ENCODE data around the gene MTHFSD. TPM values are rescaled to one million over a fixed set of nuclear protein-coding genes. Genes with fewer than 3 reads are reported as not detected.
"Not testable (repeated sequence)": the region's sequence is repeated elsewhere in the genome, so short reads cannot be mapped to it uniquely, and the experiment has no call there.

The MTHFSD gene
- total RNA-seq, 1 experiment from 2014 or later, result 15.7 TPM

GRCh38 chr16:86593913-86594620 lies 39.0 kb upstream of the MTHFSD start:
- DNase-seq (ENCODE audit: low spot score) (no peak), ATAC-seq (no peak)
- Mint-ChIP-seq H3K36me3 (no peaks in the 10 kb centered on the region), H3K4me3 (no peak overlapping the region), H3K27me3 (ENCODE audit: low read depth) (peaks cover 7% of the 10 kb centered on the region; the same call in 1 of the 2 replicates), H3K4me1 (peaks cover 4% of the 10 kb centered on the region; the same call in 1 of the 2 replicates), H3K27ac (no peak overlapping the region), H3K9me3 (peaks cover 9% of the 10 kb centered on the region)
- ChIA-PET CTCF (interaction anchor here (1.8 to 2.4 kb wide), 2 partner anchors 167 to 280 kb away, joined by 6 to 11 read pairs; no protein-coding TSS in a partner anchor), POLR2A (no interaction called here)
- TF ChIP-seq MYBL2 (CRISPR knock-in tag; IDR thresholded peaks at IDR 0.05), result no peak
- no peak for TF ChIP-seq MAX (CRISPR knock-in tag; IDR thresholded peaks at IDR 0.05)
- TF ChIP-seq ZNF671 (CRISPR knock-in tag; IDR thresholded peaks at IDR 0.05), result no peak
- TF ChIP-seq ZNF121 (CRISPR knock-in tag; IDR thresholded peaks at IDR 0.05), result no peak
- no peak for TF ChIP-seq NR1H2 (CRISPR knock-in tag; IDR thresholded peaks at IDR 0.05)
- TF ChIP-seq, protein P1, sequence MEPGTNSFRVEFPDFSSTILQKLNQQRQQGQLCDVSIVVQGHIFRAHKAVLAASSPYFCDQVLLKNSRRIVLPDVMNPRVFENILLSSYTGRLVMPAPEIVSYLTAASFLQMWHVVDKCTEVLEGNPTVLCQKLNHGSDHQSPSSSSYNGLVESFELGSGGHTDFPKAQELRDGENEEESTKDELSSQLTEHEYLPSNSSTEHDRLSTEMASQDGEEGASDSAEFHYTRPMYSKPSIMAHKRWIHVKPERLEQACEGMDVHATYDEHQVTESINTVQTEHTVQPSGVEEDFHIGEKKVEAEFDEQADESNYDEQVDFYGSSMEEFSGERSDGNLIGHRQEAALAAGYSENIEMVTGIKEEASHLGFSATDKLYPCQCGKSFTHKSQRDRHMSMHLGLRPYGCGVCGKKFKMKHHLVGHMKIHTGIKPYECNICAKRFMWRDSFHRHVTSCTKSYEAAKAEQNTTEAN (CRISPR knock-in tag; IDR thresholded peaks at IDR 0.05), result no peak
- no peak for TF ChIP-seq TEAD4 (CRISPR knock-in tag; IDR thresholded peaks at IDR 0.05)
- TF ChIP-seq, protein P2, sequence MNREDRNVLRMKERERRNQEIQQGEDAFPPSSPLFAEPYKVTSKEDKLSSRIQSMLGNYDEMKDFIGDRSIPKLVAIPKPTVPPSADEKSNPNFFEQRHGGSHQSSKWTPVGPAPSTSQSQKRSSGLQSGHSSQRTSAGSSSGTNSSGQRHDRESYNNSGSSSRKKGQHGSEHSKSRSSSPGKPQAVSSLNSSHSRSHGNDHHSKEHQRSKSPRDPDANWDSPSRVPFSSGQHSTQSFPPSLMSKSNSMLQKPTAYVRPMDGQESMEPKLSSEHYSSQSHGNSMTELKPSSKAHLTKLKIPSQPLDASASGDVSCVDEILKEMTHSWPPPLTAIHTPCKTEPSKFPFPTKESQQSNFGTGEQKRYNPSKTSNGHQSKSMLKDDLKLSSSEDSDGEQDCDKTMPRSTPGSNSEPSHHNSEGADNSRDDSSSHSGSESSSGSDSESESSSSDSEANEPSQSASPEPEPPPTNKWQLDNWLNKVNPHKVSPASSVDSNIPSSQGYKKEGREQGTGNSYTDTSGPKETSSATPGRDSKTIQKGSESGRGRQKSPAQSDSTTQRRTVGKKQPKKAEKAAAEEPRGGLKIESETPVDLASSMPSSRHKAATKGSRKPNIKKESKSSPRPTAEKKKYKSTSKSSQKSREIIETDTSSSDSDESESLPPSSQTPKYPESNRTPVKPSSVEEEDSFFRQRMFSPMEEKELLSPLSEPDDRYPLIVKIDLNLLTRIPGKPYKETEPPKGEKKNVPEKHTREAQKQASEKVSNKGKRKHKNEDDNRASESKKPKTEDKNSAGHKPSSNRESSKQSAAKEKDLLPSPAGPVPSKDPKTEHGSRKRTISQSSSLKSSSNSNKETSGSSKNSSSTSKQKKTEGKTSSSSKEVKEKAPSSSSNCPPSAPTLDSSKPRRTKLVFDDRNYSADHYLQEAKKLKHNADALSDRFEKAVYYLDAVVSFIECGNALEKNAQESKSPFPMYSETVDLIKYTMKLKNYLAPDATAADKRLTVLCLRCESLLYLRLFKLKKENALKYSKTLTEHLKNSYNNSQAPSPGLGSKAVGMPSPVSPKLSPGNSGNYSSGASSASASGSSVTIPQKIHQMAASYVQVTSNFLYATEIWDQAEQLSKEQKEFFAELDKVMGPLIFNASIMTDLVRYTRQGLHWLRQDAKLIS (CRISPR knock-in tag; IDR thresholded peaks at IDR 0.05; ENCODE audit: borderline replicate concordance), result no peak

- Mint-ChIP-seq H3K4me3 (no peak overlapping the region), H3K27me3 (ENCODE audit: low read depth) (peaks cover 4% of the 10 kb centered on the region; the same call in 1 of the 2 replicates), H3K36me3 (no peaks in the 10 kb centered on the region), H3K9me3 (peaks cover 5% of the 10 kb centered on the region; the same call in 1 of the 2 replicates), H3K4me1 (peaks cover 4% of the 10 kb centered on the region; the same call in 1 of the 2 replicates), H3K27ac (no peak overlapping the region)
- POLR2A ChIA-PET, result no interaction called here
- no peak for ATAC-seq
- CTCF ChIA-PET, result no interaction called here
- DNase-seq (ENCODE audit: low spot score), result no peak
- TF ChIP-seq ETV6 (CRISPR knock-in tag; IDR thresholded peaks at IDR 0.05), result no peak
These were observed 36.2 kb upstream of the MTHFSD start for GRCh38 chr16:86591270-86591669.

GRCh38 chr16:86590501-86591144 lies 35.6 kb upstream of the MTHFSD start:
- peaks cover 5% of the 10 kb centered on the region; the same call in 1 of the 2 replicates for H3K9me3 Mint-ChIP-seq
- TF ChIP-seq KAT7 (CRISPR knock-in tag; IDR thresholded peaks at IDR 0.05; ENCODE audit: borderline replicate concordance) (no peak), TCF7 (CRISPR knock-in tag; IDR thresholded peaks at IDR 0.05; ENCODE audit: low read depth) (no peak), ELF4 (CRISPR knock-in tag; IDR thresholded peaks at IDR 0.05; ENCODE audit: low read depth) (no peak), CBFB (CRISPR knock-in tag; IDR thresholded peaks at IDR 0.05; ENCODE audit: low read depth) (no peak), ESRRA (CRISPR knock-in tag; IDR thresholded peaks at IDR 0.05; ENCODE audit: borderline replicate concordance) (no peak), MAX (CRISPR knock-in tag; IDR thresholded peaks at IDR 0.05) (no peak)
- TF ChIP-seq, protein P3, sequence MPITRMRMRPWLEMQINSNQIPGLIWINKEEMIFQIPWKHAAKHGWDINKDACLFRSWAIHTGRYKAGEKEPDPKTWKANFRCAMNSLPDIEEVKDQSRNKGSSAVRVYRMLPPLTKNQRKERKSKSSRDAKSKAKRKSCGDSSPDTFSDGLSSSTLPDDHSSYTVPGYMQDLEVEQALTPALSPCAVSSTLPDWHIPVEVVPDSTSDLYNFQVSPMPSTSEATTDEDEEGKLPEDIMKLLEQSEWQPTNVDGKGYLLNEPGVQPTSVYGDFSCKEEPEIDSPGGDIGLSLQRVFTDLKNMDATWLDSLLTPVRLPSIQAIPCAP (CRISPR knock-in tag; IDR thresholded peaks at IDR 0.05), result no peak
- H3K36me3 Mint-ChIP-seq, result no peaks in the 10 kb centered on the region
- no peak for ATAC-seq
- ChIA-PET POLR2A (no interaction called here), CTCF (no interaction called here)
- DNase-seq (ENCODE audit: low spot score), result no peak
- H3K27ac Mint-ChIP-seq, result no peak overlapping the region
- H3K4me1 Mint-ChIP-seq, result peaks cover 4% of the 10 kb centered on the region; the same call in 1 of the 2 replicates
- peaks cover 4% of the 10 kb centered on the region; the same call in 1 of the 2 replicates for H3K27me3 Mint-ChIP-seq (ENCODE audit: low read depth)
- no peak overlapping the region for H3K4me3 Mint-ChIP-seq

DNA sequence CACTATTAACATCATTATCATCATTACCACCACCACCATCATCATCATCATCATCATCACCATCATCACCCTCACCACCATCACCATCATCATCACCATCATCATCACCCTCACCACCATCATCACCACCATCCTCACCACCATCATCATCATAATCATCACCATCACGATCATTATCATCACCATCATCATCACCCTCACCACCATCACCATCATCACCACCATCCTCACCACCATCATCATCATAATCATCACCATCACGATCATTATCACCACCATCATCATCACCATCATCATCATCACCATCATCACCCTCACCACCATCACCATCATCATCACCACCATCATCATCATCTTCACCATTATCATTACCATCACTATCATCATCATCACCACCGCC lies 32.9 kb upstream of the MTHFSD start:
- H3K4me3 Mint-ChIP-seq; DNase-seq (ENCODE audit: low spot score); CTCF ChIA-PET; ATAC-seq; H3K4me1 Mint-ChIP-seq; POLR2A ChIA-PET; H3K27ac Mint-ChIP-seq; H3K36me3 Mint-ChIP-seq; H3K9me3 Mint-ChIP-seq: not testable (repeated sequence)
- H3K27me3 Mint-ChIP-seq (ENCODE audit: low read depth), result peaks cover 15% of the 10 kb centered on the region

Measured in WTC11 (cell line).